Astrocyte (in vitro differentiated cells and primary cell): ENCODE measurements around the gene HAPLN2. TPM values are rescaled to one million over a fixed set of nuclear protein-coding genes. Genes with fewer than 3 reads are reported as not detected.

Source experiments
- DNase-seq: peaks from one replicate; pipeline ENCODE4 v3.0.0-alpha.2; 2010; ENCODE audit warnings: low read depth
- FAIRE-seq: peaks from 2 replicates; lab custom pipeline; 2011; peaks lifted over from hg19 to GRCh38; lab: Jason Lieb, UNC
- H2AFZ ChIP-seq: 2 replicates; pipeline ENCODE4 v1.6.0; 2012; ENCODE audit warnings: low read depth, low read length, inconsistent platforms
- H3K27ac ChIP-seq: 2 replicates; pipeline ENCODE4 v1.5.1; 2011; ENCODE audit warnings: low read depth, low read length, inconsistent platforms
- H3K27me3 ChIP-seq: 2 replicates; pipeline ENCODE4 v1.6.0; 2011; ENCODE audit warnings: low read length, inconsistent platforms; ENCODE audit not compliant: insufficient read depth
- H3K36me3 ChIP-seq: 2 replicates; pipeline ENCODE4 v1.5.1; 2011; ENCODE audit warnings: low read length, inconsistent platforms; ENCODE audit not compliant: insufficient read depth
- H3K4me1 ChIP-seq: 2 replicates; pipeline ENCODE4 v1.5.1; 2011; ENCODE audit warnings: low read length, inconsistent platforms; ENCODE audit not compliant: insufficient read depth
- H3K4me2 ChIP-seq: 2 replicates; pipeline ENCODE4 v1.6.0; 2012; ENCODE audit warnings: low read length, inconsistent platforms
- H3K4me3 ChIP-seq: 2 replicates; pipeline ENCODE4 v1.5.1; 2011; ENCODE audit warnings: low read depth, mild to moderate bottlenecking, low read length, inconsistent platforms; ENCODE audit not compliant: insufficient read depth
- H3K79me2 ChIP-seq: 2 replicates; pipeline ENCODE4 v1.6.0; 2012; ENCODE audit warnings: mild to moderate bottlenecking, low read length, inconsistent platforms; ENCODE audit not compliant: insufficient read depth
- H3K9ac ChIP-seq: 2 replicates; pipeline ENCODE4 v1.6.0; 2012; ENCODE audit warnings: mild to moderate bottlenecking, low read length, inconsistent platforms
- H3K9me3 ChIP-seq: 2 replicates; pipeline ENCODE4 v1.5.1; 2012; ENCODE audit warnings: low read depth, mild to moderate bottlenecking, low read length, inconsistent platforms; ENCODE audit not compliant: insufficient read depth
- H4K20me1 ChIP-seq: 2 replicates; pipeline ENCODE4 v1.6.0; 2012; ENCODE audit warnings: low read length, inconsistent platforms; ENCODE audit not compliant: insufficient read depth
- H3K27ac Mint-ChIP-seq: one replicate; pipeline ENCODE4 v1.8.0; 2021; ENCODE audit warnings: mild to moderate bottlenecking, mixed read lengths; ENCODE audit not compliant: unreplicated experiment
- H3K27me3 Mint-ChIP-seq: one replicate; pipeline ENCODE4 v1.8.0; 2021; ENCODE audit warnings: low read depth, mixed read lengths; ENCODE audit not compliant: unreplicated experiment
- H3K36me3 Mint-ChIP-seq: one replicate; pipeline ENCODE4 v1.8.0; 2021; ENCODE audit warnings: low read depth, mixed read lengths; ENCODE audit not compliant: unreplicated experiment
- H3K4me1 Mint-ChIP-seq: one replicate; pipeline ENCODE4 v1.8.0; 2021; ENCODE audit warnings: low read depth, mixed read lengths; ENCODE audit not compliant: unreplicated experiment
- H3K4me3 Mint-ChIP-seq: one replicate; pipeline ENCODE4 v1.8.0; 2021; ENCODE audit warnings: mild to moderate bottlenecking, moderate library complexity, mixed read lengths; ENCODE audit not compliant: unreplicated experiment
- H3K9me3 Mint-ChIP-seq: one replicate; pipeline ENCODE4 v1.8.0; 2021; ENCODE audit warnings: mild to moderate bottlenecking, mixed read lengths; ENCODE audit not compliant: unreplicated experiment
- EZH2 ChIP-seq: IDR thresholded peaks from 2 replicates; pipeline ENCODE4 v1.6.1; 2012; ENCODE audit warnings: mild to moderate bottlenecking, low read length, inconsistent platforms; ENCODE audit not compliant: insufficient read depth
- total RNA-seq: library from RNA; stranded (reverse); gene quantifications from 2 replicates; pipeline ENCODE4 v1.2.1, GENCODE V29; 2021
- TF ChIP-seq, protein P1 (sequence below): IDR thresholded peaks from 2 replicates; pipeline ENCODE4 v1.5.1; 2011; ENCODE audit warnings: low read depth, mild to moderate bottlenecking, inconsistent platforms, low read length, moderate library complexity; ENCODE audit not compliant: insufficient read depth

Gene HAPLN2
- total RNA-seq, 1 donor from 2014 or later: not detected

DNA sequence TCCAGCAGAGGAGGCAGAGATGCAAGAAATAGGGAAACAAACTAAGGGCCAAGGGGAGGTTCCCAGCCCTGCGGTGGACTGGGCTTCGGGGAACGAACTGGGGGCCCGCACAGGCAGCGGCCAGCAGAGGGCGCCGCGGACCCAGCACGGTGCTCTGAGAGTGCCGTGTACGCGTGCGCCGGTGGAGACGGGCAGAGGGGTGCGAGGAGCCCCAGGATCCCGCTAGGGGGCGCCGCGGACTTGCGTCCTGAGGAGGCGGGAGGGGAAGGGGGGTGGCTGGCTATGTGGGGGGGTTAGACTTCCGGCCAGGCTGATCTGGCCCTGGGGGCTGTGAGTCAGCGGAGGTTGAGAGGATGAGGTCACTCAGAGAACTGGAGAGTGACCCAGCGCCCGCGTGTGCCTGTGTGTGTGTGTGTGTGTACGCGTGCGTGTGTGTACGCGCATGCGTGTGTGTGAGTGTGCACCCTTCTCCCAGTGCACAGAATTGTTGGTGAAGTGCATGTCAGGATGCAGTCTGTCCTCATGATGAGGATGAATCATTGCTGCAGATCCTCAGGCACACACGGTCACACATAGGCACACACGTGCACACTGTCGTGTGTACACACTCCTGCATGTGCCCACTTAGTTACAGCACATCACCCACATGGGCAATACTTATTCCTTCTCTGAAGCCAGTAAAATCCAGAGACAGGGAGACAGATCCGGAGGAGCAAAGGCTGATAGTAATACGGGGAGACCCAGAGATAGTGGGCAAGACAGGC lies 41.0 kb downstream of the HAPLN2 start:
- FAIRE-seq: peak; percentile 5
- peak overlapping the region; percentile 84 for H2AFZ ChIP-seq
- TF ChIP-seq EZH2: no peak
- TF ChIP-seq, protein P1, sequence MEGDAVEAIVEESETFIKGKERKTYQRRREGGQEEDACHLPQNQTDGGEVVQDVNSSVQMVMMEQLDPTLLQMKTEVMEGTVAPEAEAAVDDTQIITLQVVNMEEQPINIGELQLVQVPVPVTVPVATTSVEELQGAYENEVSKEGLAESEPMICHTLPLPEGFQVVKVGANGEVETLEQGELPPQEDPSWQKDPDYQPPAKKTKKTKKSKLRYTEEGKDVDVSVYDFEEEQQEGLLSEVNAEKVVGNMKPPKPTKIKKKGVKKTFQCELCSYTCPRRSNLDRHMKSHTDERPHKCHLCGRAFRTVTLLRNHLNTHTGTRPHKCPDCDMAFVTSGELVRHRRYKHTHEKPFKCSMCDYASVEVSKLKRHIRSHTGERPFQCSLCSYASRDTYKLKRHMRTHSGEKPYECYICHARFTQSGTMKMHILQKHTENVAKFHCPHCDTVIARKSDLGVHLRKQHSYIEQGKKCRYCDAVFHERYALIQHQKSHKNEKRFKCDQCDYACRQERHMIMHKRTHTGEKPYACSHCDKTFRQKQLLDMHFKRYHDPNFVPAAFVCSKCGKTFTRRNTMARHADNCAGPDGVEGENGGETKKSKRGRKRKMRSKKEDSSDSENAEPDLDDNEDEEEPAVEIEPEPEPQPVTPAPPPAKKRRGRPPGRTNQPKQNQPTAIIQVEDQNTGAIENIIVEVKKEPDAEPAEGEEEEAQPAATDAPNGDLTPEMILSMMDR: peak; percentile 82
- Mint-ChIP-seq H3K4me3 (peak overlapping the region; percentile 79), H3K27ac (peak overlapping the region; percentile 73), H3K4me1 (peaks cover 61% of the 10 kb centered on the region), H3K27me3 (peaks cover 21% of the 10 kb centered on the region), H3K9me3 (no peaks in the 10 kb centered on the region), H3K36me3 (peaks cover 2% of the 10 kb centered on the region)
- DNase-seq: peak; percentile 90
- H3K27ac ChIP-seq: peak overlapping the region; percentile 84
- no peaks in the 10 kb centered on the region for H3K36me3 ChIP-seq
- H3K79me2 ChIP-seq: no peaks in the 10 kb centered on the region
- no peaks in the 10 kb centered on the region for H4K20me1 ChIP-seq
- peak overlapping the region; percentile 23 for H3K4me3 ChIP-seq
- H3K4me2 ChIP-seq: peak overlapping the region; percentile 77
- H3K9me3 ChIP-seq: no peaks in the 10 kb centered on the region
- peaks cover 15% of the 10 kb centered on the region for H3K27me3 ChIP-seq
- H3K9ac ChIP-seq: peak overlapping the region; percentile 74
- H3K4me1 ChIP-seq: peaks cover 68% of the 10 kb centered on the region

DNA sequence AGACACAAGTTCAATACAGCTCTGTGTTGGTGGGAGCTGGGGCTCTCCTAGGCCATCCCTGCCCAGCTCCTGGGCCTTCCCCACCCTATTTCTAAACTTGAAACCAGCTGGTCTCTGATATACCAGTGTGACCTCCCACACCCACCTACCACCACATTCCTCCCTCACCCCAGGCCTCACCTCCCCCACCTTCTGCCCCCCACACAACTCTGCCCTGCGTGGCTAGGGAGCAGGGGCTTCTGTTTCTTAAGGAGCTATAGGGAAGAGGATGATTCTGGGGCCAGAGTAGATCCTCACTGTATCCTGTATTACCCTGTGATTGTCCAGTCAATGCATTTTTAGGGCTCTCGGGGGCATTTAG lies 41.5 kb downstream of the HAPLN2 start:
- H3K4me3 Mint-ChIP-seq: peak overlapping the region; percentile 27
- Histone ChIP-seq H3K9ac (peak overlapping the region; percentile 74), H3K4me1 (peaks cover 74% of the 10 kb centered on the region)

More for the DNA sequence above, 41.5 kb downstream of the HAPLN2 start:
- FAIRE-seq: no peak
- Histone ChIP-seq H3K27ac (peak overlapping the region; percentile 84), H3K9me3 (no peaks in the 10 kb centered on the region), H3K36me3 (no peaks in the 10 kb centered on the region), H3K4me3 (peak overlapping the region; percentile 18), H3K79me2 (no peaks in the 10 kb centered on the region), H2AFZ (no peak overlapping the region), H3K4me2 (peak overlapping the region; percentile 57), H4K20me1 (no peaks in the 10 kb centered on the region), H3K27me3 (peaks cover 13% of the 10 kb centered on the region)
- no peak for DNase-seq
- TF ChIP-seq, protein P1: no peak
- no peak for TF ChIP-seq EZH2
- Mint-ChIP-seq H3K36me3 (no peaks in the 10 kb centered on the region), H3K9me3 (no peaks in the 10 kb centered on the region), H3K4me1 (peaks cover 67% of the 10 kb centered on the region), H3K27ac (peak overlapping the region; percentile 88), H3K27me3 (peaks cover 15% of the 10 kb centered on the region)
